HepG2 (cell line): ENCODE measurements around the gene BCL2. TPM values are rescaled to one million over a fixed set of nuclear protein-coding genes. Genes with fewer than 3 reads are reported as not detected.

Experiments
- BHLHE40 ChIP-seq: IDR thresholded peaks from 2 replicates; pipeline ENCODE4 v1.6.1; 2011; ENCODE audit warnings: low read length, improper control_type of control experiment
- ELF1 ChIP-seq: sonication (generic); formaldehyde crosslinking; IDR thresholded peaks from 2 replicates; pipeline ENCODE4 v1.4.0; 2020; ENCODE audit warnings: missing genetic modification reagents
- GATAD2A ChIP-seq: IDR thresholded peaks from 2 replicates; pipeline ENCODE4 v1.6.1; 2016
- KLF9 ChIP-seq: IDR thresholded peaks from 2 replicates; pipeline ENCODE4 v1.6.1; 2016; ENCODE audit warnings: low read depth
- MAFF ChIP-seq: IDR thresholded peaks from 2 replicates; pipeline ENCODE4 v1.6.1; 2011; ENCODE audit warnings: low read depth, low read length, improper control_type of control experiment
- NFATC3 ChIP-seq: sonication (generic); formaldehyde crosslinking; IDR thresholded peaks from 2 replicates; pipeline ENCODE4 v1.5.1; 2020; ENCODE audit warnings: mild to moderate bottlenecking, missing genetic modification reagents
- NR2C2 ChIP-seq: sonication (generic); formaldehyde crosslinking; IDR thresholded peaks from 2 replicates; pipeline ENCODE4 v1.4.0; 2020; ENCODE audit warnings: missing genetic modification reagents, mild to moderate bottlenecking, moderate library complexity, borderline replicate concordance
- PLRG1 ChIP-seq: fragments of 450-650 bp; conservative IDR thresholded peaks from 2 replicates; pipeline ENCODE4 v1.6.1; 2016
- TEAD3 ChIP-seq: optimal IDR thresholded peaks from 2 replicates; pipeline ENCODE3; 2016; ENCODE audit warnings: borderline replicate concordance
- TRIM24 ChIP-seq: sonication (generic); formaldehyde crosslinking; IDR thresholded peaks from 2 replicates; pipeline ENCODE4 v1.8.0; 2022; ENCODE audit warnings: mild to moderate bottlenecking, missing genetic modification reagents
- ZFP1 ChIP-seq: IDR thresholded peaks from 2 replicates; pipeline ENCODE4 v1.6.1; 2016
- ZFP37 ChIP-seq: sonication (generic); formaldehyde crosslinking; IDR thresholded peaks from 2 replicates; pipeline ENCODE4 v1.4.0; 2020; ENCODE audit warnings: missing genetic modification reagents, borderline replicate concordance
- ZNF263 ChIP-seq: sonication (generic); formaldehyde crosslinking; IDR thresholded peaks from 2 replicates; pipeline ENCODE4 v1.4.0; 2020; ENCODE audit warnings: missing genetic modification reagents
- ZNF30 ChIP-seq: sonication (generic); formaldehyde crosslinking; IDR thresholded peaks from 2 replicates; pipeline ENCODE4 v1.5.0; 2020; ENCODE audit warnings: mild to moderate bottlenecking, missing genetic modification reagents
- ZNF563 ChIP-seq: sonication (generic); formaldehyde crosslinking; IDR thresholded peaks from 2 replicates; pipeline ENCODE4 v1.8.0; 2022; ENCODE audit warnings: mild to moderate bottlenecking, moderate library complexity, missing genetic modification reagents
- ZNF781 ChIP-seq: sonication (generic); formaldehyde crosslinking; IDR thresholded peaks from 2 replicates; pipeline ENCODE4 v1.5.1; 2020; ENCODE audit warnings: borderline replicate concordance, mild to moderate bottlenecking, missing genetic modification reagents; ENCODE audit errors: not compliant biosample characterization
- polyA plus RNA-seq, 8 experiments: library from polyadenylated mRNA; depleted of rRNA in 3 of 8; stranded (reverse) in 7 of 8; unstranded in 1 of 8; fragments of >200 nt; fragmentation: Illumina TruSeq in 4 of 8; extraction: Trizol in 4 of 8; gene quantifications; 2 replicates each; pipeline versions ENCODE4 v1.2.1 to v1.2.3, GENCODE V29; 2011 to 2016; ENCODE audit warnings: low read depth in 4 of 8, missing spikeins in 1 of 8, mixed read lengths in 1 of 8; ENCODE audit not compliant: insufficient read depth in 1 of 8
- total RNA-seq, 5 experiments: library from RNA; depleted of rRNA; stranded (reverse); fragments of >200 nt; fragmentation: Illumina TruSeq; extraction: Trizol; gene quantifications; 2 replicates each; pipeline ENCODE4 v1.2.3, GENCODE V29; 2016; ENCODE audit warnings: low read depth in 1 of 5
- TF ChIP-seq, protein P1 (sequence below): sonication (generic); formaldehyde crosslinking; IDR thresholded peaks from 2 replicates; pipeline ENCODE4 v1.4.0; 2020; ENCODE audit warnings: missing genetic modification reagents
- TF ChIP-seq, protein P2 (sequence below): sonication (generic); formaldehyde crosslinking; IDR thresholded peaks from 2 replicates; pipeline ENCODE4 v1.8.1; 2023; ENCODE audit warnings: missing genetic modification reagents, inconsistent platforms, borderline replicate concordance
- TF ChIP-seq, protein P3 (sequence below): sonication (generic); formaldehyde crosslinking; conservative IDR thresholded peaks from 2 replicates; pipeline ENCODE4 v1.8.1; 2023; ENCODE audit warnings: missing genetic modification reagents
- TF ChIP-seq, protein P4 (sequence below): sonication (generic); formaldehyde crosslinking; IDR thresholded peaks from 2 replicates; pipeline ENCODE4 v1.4.0; 2020; ENCODE audit warnings: missing genetic modification reagents
- TF ChIP-seq, protein P5 (sequence below): sonication (generic); formaldehyde crosslinking; IDR thresholded peaks from 2 replicates; pipeline ENCODE4 v1.8.1; 2023; ENCODE audit warnings: mild to moderate bottlenecking, missing genetic modification reagents
- TF ChIP-seq, protein P6 (sequence below): sonication (generic); formaldehyde crosslinking; IDR thresholded peaks from 2 replicates; pipeline ENCODE4 v1.8.0; 2022; ENCODE audit warnings: mild to moderate bottlenecking, missing genetic modification reagents

Gene BCL2
- total and polyA plus RNA-seq, 2 of the 13 experiments (the other 11 are each of a cell fraction or from before 2014, with no cell fraction given) = 0.07 to 0.53 TPM

DNA sequence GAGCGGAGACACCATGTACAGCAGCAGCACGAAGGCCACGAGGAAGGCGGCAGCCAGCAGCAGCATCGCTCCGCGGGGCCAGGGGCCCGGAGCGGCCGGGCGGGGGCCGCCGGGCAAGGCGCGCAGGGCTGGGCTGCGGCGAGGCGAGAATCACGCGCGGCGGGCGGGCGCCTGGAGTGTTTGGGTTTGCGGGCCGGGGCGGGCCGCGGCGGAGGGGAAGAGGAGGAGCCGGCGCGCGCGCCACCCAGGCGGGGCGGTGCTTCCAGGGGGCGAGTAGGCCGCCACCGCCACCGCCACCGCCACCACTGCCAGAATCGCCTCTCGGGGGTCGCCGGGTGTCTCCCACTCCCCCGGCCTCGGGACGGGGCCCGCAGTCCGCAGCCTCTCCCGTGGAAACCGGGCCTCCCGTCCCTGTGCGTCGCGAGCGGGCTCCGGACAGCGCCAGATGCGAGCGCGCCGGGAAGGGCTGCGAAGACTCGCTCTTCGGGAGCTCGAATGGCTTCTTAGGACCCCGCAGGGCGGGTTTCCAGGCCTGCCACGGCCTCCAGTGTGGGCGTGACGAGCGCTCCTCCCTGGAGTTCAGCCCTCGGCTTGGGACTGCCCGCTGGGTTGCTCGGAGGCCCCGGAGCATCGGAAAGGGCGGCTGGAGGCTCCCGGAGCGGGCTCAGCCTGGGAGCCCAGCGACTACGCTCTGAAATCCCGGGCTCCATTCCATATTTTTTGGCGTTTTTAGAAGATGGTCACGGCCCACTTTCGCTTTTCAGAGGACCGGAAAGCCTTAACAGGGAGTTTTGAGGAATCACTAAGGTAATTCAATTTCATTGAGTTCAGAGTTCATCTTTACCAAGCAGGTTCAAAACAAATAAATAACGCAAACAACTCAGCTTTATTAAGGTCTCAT lies 47.7 kb upstream of the BCL2 start, which contains the start of gene KDSR (continued):
- TF ChIP-seq, protein P1, sequence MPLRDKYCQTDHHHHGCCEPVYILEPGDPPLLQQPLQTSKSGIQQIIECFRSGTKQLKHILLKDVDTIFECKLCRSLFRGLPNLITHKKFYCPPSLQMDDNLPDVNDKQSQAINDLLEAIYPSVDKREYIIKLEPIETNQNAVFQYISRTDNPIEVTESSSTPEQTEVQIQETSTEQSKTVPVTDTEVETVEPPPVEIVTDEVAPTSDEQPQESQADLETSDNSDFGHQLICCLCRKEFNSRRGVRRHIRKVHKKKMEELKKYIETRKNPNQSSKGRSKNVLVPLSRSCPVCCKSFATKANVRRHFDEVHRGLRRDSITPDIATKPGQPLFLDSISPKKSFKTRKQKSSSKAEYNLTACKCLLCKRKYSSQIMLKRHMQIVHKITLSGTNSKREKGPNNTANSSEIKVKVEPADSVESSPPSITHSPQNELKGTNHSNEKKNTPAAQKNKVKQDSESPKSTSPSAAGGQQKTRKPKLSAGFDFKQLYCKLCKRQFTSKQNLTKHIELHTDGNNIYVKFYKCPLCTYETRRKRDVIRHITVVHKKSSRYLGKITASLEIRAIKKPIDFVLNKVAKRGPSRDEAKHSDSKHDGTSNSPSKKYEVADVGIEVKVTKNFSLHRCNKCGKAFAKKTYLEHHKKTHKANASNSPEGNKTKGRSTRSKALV = peak; percentile 76
- peak; percentile 75 for TF ChIP-seq GATAD2A (CRISPR knock-in tag)
- peak; percentile 45; the same call in 1 of the 2 replicates for TF ChIP-seq ZNF563 (CRISPR knock-in tag)
- TF ChIP-seq MAFF = no peak
- TF ChIP-seq ZNF781 (CRISPR knock-in tag) = no peak
- TF ChIP-seq, protein P2, sequence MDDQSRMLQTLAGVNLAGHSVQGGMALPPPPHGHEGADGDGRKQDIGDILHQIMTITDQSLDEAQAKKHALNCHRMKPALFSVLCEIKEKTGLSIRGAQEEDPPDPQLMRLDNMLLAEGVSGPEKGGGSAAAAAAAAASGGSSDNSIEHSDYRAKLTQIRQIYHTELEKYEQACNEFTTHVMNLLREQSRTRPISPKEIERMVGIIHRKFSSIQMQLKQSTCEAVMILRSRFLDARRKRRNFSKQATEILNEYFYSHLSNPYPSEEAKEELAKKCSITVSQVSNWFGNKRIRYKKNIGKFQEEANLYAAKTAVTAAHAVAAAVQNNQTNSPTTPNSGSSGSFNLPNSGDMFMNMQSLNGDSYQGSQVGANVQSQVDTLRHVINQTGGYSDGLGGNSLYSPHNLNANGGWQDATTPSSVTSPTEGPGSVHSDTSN (CRISPR knock-in tag) = peak; percentile 38; the same call in 1 of the 2 replicates
- no peak; the same call in 1 of the 2 replicates for TF ChIP-seq ZFP37 (CRISPR knock-in tag)
- TF ChIP-seq TEAD3 (CRISPR knock-in tag) = peak; percentile 62
- TF ChIP-seq, protein P3, sequence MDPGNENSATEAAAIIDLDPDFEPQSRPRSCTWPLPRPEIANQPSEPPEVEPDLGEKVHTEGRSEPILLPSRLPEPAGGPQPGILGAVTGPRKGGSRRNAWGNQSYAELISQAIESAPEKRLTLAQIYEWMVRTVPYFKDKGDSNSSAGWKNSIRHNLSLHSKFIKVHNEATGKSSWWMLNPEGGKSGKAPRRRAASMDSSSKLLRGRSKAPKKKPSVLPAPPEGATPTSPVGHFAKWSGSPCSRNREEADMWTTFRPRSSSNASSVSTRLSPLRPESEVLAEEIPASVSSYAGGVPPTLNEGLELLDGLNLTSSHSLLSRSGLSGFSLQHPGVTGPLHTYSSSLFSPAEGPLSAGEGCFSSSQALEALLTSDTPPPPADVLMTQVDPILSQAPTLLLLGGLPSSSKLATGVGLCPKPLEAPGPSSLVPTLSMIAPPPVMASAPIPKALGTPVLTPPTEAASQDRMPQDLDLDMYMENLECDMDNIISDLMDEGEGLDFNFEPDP = no peak
- TF ChIP-seq TRIM24 (CRISPR knock-in tag) = no peak
- TF ChIP-seq PLRG1 = no peak
- TF ChIP-seq, protein P4, sequence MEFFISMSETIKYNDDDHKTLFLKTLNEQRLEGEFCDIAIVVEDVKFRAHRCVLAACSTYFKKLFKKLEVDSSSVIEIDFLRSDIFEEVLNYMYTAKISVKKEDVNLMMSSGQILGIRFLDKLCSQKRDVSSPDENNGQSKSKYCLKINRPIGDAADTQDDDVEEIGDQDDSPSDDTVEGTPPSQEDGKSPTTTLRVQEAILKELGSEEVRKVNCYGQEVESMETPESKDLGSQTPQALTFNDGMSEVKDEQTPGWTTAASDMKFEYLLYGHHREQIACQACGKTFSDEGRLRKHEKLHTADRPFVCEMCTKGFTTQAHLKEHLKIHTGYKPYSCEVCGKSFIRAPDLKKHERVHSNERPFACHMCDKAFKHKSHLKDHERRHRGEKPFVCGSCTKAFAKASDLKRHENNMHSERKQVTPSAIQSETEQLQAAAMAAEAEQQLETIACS (CRISPR knock-in tag) = peak; percentile 65
- TF ChIP-seq ZFP1 = peak; percentile 37; the same call in 1 of the 2 replicates
- TF ChIP-seq KLF9 (CRISPR knock-in tag) = peak; percentile 83; the same call in 1 of the 2 replicates
- peak; percentile 71 for TF ChIP-seq NR2C2 (CRISPR knock-in tag)
- TF ChIP-seq, protein P5, sequence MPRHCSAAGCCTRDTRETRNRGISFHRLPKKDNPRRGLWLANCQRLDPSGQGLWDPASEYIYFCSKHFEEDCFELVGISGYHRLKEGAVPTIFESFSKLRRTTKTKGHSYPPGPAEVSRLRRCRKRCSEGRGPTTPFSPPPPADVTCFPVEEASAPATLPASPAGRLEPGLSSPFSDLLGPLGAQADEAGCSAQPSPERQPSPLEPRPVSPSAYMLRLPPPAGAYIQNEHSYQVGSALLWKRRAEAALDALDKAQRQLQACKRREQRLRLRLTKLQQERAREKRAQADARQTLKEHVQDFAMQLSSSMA (CRISPR knock-in tag) = no peak
- TF ChIP-seq ELF1 (CRISPR knock-in tag) = peak; percentile 72
- TF ChIP-seq BHLHE40 = peak; percentile 33; the same call in 1 of the 2 replicates
- TF ChIP-seq NFATC3 (CRISPR knock-in tag) = no peak
- TF ChIP-seq, protein P6, sequence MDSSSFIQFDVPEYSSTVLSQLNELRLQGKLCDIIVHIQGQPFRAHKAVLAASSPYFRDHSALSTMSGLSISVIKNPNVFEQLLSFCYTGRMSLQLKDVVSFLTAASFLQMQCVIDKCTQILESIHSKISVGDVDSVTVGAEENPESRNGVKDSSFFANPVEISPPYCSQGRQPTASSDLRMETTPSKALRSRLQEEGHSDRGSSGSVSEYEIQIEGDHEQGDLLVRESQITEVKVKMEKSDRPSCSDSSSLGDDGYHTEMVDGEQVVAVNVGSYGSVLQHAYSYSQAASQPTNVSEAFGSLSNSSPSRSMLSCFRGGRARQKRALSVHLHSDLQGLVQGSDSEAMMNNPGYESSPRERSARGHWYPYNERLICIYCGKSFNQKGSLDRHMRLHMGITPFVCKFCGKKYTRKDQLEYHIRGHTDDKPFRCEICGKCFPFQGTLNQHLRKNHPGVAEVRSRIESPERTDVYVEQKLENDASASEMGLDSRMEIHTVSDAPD = peak; percentile 80; the same call in 1 of the 2 replicates
- TF ChIP-seq ZNF263 (CRISPR knock-in tag) = peak; percentile 53
- TF ChIP-seq ZNF30 (CRISPR knock-in tag) = 0 out of 2 replicates have a peak, but pooled peaks have one; percentile 26
